Glutamatergic neuron (in vitro differentiated cells): ENCODE data around the gene DBR1. TPM values are rescaled to one million over a fixed set of nuclear protein-coding genes. Genes with fewer than 3 reads are reported as not detected.

ENCODE experiments used
- DNase-seq: peaks from one replicate; pipeline ENCODE4 v3.0.0; 2022
- H3K27ac Mint-ChIP-seq: one replicate; pipeline ENCODE4 v1.8.0; 2020; ENCODE audit warnings: mild to moderate bottlenecking, mixed read lengths, inconsistent platforms; ENCODE audit not compliant: unreplicated experiment
- H3K27me3 Mint-ChIP-seq: one replicate; pipeline ENCODE4 v1.8.0; 2020; ENCODE audit warnings: mild to moderate bottlenecking, moderate library complexity, mixed read lengths, inconsistent platforms; ENCODE audit not compliant: unreplicated experiment
- H3K36me3 Mint-ChIP-seq: one replicate; pipeline ENCODE4 v1.8.0; 2020; ENCODE audit warnings: mild to moderate bottlenecking, mixed read lengths, inconsistent platforms; ENCODE audit not compliant: unreplicated experiment
- H3K4me1 Mint-ChIP-seq: one replicate; pipeline ENCODE4 v1.8.0; 2020; ENCODE audit warnings: mild to moderate bottlenecking, low read depth, mixed read lengths, inconsistent platforms; ENCODE audit not compliant: unreplicated experiment
- H3K4me3 Mint-ChIP-seq: one replicate; pipeline ENCODE4 v1.8.0; 2020; ENCODE audit warnings: mild to moderate bottlenecking, mixed read lengths, inconsistent platforms; ENCODE audit not compliant: unreplicated experiment
- H3K9me3 Mint-ChIP-seq: one replicate; pipeline ENCODE4 v1.8.0; 2020; ENCODE audit warnings: mild to moderate bottlenecking, moderate library complexity, mixed read lengths, inconsistent platforms; ENCODE audit not compliant: unreplicated experiment
- total RNA-seq: library from RNA; stranded (reverse); fragmentation: NEBNext Ultra II Directional; extraction: Animal tissue kit (Norgen Biotek cat#: 25700); gene quantifications from one replicate; pipeline ENCODE4 v1.2.1, GENCODE V29; 2021; ENCODE audit not compliant: unreplicated experiment
- TF ChIP-seq, protein P1 (sequence below): fragments of 200-600 bp; sonication (generic); IDR thresholded peaks from one replicate; pipeline ENCODE4 v1.5.0; 2021; ENCODE audit not compliant: partially characterized antibody, unreplicated experiment

Gene DBR1
- total RNA-seq, 1 donor from 2014 or later: 16.0 TPM

DNA sequence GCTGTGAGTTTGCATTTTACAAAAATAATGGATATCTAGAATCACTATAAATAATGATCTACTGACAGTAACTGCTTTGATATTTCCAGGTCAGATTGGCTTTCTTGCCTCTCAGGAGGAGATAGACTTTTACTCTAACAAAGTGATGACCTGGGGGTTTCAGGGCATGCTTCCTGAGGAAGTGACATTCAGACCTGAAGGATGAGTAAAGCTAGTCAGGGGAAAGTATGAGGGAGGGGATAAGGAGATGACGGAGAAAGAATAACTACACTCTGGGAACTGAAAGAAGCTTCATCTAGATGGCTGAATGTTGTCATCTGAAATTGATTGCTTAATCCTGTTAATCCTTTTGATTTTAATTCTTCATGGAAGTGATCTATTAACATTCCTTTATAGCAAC lies 44.5 kb upstream of the DBR1 start:
- no peak overlapping the region for H3K27ac Mint-ChIP-seq
- peaks cover 8% of the 10 kb centered on the region for H3K4me1 Mint-ChIP-seq
- no peaks in the 10 kb centered on the region for H3K9me3 Mint-ChIP-seq
- H3K36me3 Mint-ChIP-seq: no peaks in the 10 kb centered on the region
- H3K4me3 Mint-ChIP-seq: no peak overlapping the region
- no peak for DNase-seq
- H3K27me3 Mint-ChIP-seq: peaks cover 1% of the 10 kb centered on the region
- TF ChIP-seq, protein P1, sequence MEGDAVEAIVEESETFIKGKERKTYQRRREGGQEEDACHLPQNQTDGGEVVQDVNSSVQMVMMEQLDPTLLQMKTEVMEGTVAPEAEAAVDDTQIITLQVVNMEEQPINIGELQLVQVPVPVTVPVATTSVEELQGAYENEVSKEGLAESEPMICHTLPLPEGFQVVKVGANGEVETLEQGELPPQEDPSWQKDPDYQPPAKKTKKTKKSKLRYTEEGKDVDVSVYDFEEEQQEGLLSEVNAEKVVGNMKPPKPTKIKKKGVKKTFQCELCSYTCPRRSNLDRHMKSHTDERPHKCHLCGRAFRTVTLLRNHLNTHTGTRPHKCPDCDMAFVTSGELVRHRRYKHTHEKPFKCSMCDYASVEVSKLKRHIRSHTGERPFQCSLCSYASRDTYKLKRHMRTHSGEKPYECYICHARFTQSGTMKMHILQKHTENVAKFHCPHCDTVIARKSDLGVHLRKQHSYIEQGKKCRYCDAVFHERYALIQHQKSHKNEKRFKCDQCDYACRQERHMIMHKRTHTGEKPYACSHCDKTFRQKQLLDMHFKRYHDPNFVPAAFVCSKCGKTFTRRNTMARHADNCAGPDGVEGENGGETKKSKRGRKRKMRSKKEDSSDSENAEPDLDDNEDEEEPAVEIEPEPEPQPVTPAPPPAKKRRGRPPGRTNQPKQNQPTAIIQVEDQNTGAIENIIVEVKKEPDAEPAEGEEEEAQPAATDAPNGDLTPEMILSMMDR: no peak

DNA sequence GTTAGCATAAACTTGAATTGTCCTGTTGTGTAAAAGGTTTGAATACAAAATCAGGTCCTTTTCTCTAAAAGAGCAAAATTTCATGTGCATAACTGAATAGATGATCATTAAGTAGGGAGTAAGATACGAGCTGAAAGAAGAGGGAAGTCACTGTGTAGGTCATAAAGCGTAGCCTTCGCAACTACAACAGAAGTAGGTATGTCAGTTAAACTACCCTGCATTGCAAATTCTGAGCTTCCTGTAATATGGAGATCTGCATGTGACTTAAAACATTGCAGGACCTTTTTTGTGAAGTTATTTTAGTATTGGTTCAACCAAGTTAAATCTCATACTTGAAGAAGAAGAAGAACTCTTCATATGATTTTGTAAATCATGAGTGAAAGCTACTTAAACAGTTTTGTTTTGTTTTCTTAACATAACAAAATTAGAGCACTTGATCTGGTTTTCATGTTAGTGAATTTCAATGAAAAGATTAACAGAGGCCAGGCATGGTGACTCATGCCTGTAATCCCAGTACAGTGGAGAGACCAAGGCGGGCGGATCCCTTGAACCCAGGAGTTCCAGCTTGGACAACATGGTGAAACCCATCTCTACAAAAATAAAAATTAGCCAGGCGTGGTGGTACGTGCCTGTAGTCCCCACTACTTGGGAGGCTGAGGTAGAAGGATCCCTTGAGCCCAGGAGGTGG lies 38.8 kb upstream of the DBR1 start:
- Mint-ChIP-seq H3K4me3 (no peak overlapping the region), H3K4me1 (peaks cover 7% of the 10 kb centered on the region), H3K36me3 (no peaks in the 10 kb centered on the region), H3K27ac (no peak overlapping the region), H3K27me3 (no peaks in the 10 kb centered on the region), H3K9me3 (peaks cover 1% of the 10 kb centered on the region)
- no peak for DNase-seq
- TF ChIP-seq, protein P1: no peak

DNA sequence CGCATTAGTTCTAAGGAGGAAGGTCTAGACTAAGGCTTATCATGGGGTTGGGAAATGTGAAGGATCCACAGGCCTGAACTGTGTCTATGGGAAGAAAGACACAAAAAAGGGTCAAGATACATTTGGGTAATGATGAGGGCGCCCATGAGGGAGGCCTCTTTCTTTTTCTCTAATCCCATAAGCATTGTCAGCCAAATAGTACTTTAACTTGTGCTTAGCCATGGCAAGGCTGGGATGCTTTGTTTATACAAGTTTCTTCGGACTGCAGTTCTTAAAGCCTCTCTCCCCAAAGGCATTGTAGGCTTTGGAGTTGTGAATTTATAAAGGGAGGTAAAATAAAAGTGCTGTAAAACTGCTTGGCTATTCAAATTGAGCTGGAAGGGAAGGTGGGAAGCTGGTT lies 35.8 kb upstream of the DBR1 start:
- H3K27ac Mint-ChIP-seq: no peak overlapping the region
- no peaks in the 10 kb centered on the region for H3K27me3 Mint-ChIP-seq
- H3K4me3 Mint-ChIP-seq: no peak overlapping the region
- no peak for DNase-seq
- peaks cover 1% of the 10 kb centered on the region for H3K9me3 Mint-ChIP-seq
- H3K4me1 Mint-ChIP-seq: peaks cover 13% of the 10 kb centered on the region
- TF ChIP-seq, protein P1: no peak
- no peaks in the 10 kb centered on the region for H3K36me3 Mint-ChIP-seq

DNA sequence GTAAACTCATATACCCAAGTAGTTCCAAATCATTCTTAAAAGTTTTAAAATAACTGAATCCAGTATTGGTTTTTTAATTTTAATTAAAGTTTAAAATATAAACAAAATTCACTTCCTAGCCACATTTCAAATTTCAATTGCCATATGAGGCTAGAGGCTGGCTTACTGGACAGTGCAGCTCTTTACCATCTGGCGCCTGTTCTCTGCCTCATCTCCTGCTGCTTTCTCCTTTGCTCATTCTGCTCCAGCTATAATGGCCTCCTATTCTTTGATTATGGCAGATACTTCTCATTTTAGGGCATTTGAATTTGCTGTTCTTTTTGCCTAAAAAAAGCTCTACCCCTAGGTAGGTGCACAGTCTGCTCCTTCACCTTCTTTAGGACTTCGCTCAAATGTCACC lies 31.5 kb upstream of the DBR1 start:
- Mint-ChIP-seq H3K4me3 (peak overlapping the region; percentile 45), H3K4me1 (peaks cover 13% of the 10 kb centered on the region), H3K27me3 (no peaks in the 10 kb centered on the region), H3K27ac (peak overlapping the region; percentile 77), H3K9me3 (no peaks in the 10 kb centered on the region), H3K36me3 (no peaks in the 10 kb centered on the region)
- TF ChIP-seq, protein P1: no peak
- DNase-seq: no peak

DNA sequence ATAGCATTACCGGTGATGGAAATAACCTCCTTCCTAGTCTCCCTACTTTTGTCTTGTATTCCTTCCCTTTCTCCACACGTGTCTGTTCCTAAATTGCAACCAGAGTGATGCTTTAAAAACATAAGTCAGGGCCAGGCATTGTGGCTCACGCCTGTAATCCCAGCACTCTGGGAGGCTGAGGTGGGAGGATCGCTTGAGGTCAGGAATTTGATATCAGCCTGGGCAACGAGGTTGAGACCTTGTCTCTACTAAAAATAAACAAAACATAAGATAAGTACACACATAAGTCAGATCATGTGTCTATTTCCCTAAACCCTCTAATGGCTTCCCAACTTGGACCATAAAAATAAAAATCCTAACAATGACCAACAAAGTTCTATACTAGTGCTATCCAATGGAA lies 30.8 kb upstream of the DBR1 start:
- Mint-ChIP-seq H3K27me3 (no peaks in the 10 kb centered on the region), H3K36me3 (no peaks in the 10 kb centered on the region), H3K4me3 (no peak overlapping the region), H3K9me3 (no peaks in the 10 kb centered on the region), H3K4me1 (peaks cover 13% of the 10 kb centered on the region), H3K27ac (peak overlapping the region; percentile 5)
- no peak for DNase-seq
- TF ChIP-seq, protein P1: no peak
